ENCODE data around the gene CCK.

The CCK gene

DNA sequence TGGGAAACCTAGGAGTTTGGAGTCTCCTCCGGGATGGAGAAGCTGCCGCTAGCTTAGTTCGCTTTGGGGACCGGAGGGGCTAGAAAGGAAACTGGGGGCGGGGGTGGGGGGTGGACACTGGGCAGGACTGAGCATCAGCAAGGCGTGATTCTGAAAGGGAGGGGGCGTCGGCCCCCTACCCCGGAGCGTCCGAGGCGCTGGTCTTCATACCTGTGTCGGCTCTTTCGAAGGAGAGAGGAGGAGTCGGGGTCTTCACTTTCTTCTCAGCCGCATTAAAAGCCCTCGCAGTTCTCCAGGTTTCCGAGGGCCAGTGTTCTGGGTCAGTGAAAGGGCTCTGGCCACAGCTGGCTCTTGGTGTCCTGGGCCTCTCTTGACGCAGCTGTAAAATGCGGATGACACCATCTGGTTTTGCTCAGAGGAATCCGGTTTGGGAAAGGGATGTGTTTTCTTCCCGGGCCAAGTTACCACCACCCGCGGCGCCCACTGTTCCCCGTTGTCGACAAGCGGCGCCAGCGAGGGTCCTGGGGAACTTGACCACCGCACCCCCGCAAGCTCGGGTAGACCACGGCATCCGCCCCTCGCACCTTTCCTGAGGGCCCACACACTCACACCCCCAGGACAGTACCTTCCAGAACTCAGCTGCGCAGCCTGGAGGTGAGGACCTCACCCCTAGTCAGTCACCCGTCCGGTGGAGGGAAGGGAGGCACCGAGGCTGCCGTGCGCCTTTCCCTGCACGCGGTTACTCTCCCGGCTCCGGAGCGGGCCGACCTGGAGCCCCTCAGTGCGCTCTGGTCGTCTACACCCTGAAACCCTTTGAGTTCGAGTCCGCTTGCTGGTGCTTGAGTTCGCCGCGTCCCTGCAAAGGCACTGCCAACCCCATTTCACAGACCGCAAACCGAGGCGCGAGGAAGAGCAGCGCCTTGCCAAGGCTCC, 660 bp downstream of the CCK start:
- DNase-seq = no peak

DNA sequence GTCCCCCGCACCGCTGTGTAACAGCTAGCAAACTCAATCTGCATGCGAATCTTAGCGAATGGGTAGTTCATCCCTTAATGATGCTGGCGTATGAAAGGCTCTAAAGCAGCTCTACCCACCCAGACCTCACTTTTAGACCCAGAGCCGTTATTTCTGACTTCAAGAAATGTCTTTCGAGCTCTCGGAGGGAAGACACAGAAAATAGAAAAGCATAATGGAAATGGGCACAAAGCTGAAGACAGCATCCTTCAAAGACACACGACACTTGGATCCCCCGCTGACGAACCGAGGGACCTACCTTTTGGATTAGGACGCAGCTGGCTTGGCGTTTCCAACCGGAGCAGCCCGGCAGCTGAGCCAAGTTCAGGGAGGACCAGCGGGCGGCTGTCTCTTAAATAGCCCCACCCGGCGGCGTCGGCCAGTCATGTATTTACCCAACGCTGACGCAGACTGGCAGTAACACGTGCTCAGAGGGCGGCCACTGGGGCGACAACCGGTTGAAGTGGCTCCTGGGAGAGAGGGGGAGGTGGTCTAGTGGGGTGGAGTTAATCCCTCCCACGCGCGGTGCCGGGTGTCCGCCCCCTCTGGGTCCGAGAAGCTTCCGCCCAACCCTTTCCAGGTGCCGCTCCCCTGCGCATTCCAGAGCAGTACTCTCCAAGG, 1.5 kb downstream of the CCK start:
- DNase-seq = peak; percentile 29 to 54

DNA sequence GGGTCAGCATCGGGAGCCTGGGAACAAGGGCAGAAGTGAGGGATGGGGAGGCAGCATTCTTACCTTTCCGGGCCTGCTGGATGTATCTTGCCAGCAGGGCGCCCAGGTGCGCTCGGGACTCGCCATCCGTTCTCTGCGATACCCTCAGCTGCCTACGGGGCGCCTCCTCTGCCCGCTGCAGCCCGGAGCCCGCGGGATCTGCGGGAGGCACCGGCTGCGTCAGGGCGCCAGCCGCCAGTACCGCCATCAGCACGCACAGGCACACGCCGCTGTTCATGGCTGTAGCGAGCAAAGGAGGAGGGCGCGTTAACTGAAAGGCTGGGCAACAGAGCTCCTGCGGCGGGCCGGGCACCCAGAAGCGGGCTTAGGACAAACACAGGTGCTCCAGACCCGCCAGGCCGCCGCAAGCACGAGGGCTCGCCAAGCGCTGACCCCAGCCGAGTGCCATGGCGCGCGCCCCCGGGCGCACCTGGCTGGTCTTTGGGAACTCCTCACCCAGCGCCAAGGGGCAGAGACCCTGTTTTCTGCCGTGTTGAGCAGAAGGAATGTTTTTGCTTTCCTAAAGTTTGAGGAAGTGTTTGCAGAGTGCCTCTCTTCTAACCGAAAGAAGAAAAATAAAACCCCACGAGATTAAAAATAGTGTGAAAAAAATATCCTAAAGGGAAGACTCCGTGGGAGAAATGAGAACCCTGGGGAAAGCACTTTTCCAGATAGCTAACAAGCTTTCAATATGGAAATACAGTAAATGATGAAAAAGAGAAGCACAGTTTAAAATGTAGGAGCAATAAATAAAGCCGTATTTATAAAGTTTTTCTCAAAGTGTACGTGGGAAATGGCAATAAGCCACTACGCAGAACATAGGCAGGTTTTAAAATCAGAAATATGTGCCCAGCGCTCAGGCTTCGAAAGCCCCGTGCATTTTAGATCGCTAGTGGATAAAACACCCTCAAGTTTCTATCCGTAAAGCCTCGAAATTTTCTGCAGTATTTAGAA, 2.3 kb downstream of the CCK start:
- peak in 1 of 2 experiments; percentile 32 for DNase-seq

DNA sequence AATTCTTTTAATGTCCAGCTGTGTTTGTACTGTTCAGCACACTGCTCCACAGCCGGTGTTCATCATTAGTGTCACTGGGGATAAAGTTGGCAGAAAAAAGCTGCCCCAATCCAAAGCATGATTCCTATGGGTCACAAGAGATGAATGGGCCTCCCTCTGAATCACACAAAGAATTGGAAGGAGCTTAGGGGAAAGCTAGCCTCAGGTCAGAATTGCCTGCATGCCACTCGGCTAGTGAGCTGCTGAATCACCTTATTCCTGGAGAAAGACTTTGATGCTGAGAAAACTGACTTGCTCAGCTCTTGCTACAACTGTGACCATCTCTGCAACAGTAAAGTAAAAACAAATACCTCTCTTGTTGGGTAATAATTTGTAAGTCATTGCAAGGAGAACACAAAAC, 3.5 kb downstream of the CCK start:
- no peak for DNase-seq

DNA sequence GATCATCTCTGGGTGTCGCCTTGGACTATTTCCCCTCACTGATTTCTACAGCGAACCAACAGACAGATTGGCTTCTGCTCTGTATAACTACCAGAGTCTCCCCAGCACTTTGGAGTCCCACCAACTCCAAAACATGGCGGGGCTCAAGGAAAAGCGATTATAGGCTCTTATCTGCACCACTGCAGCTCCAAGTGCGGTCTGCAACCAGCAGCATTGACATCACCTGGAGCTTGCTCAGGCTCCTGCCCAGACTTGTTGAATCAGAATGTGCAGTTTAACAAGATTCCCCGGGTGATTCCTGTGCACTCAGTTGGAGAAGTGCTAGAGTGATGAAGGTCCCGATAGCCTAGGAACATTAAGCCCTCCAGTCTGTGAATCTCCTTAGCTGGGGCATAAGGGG, 9.0 kb downstream of the CCK start:
- no peak for DNase-seq

DNA sequence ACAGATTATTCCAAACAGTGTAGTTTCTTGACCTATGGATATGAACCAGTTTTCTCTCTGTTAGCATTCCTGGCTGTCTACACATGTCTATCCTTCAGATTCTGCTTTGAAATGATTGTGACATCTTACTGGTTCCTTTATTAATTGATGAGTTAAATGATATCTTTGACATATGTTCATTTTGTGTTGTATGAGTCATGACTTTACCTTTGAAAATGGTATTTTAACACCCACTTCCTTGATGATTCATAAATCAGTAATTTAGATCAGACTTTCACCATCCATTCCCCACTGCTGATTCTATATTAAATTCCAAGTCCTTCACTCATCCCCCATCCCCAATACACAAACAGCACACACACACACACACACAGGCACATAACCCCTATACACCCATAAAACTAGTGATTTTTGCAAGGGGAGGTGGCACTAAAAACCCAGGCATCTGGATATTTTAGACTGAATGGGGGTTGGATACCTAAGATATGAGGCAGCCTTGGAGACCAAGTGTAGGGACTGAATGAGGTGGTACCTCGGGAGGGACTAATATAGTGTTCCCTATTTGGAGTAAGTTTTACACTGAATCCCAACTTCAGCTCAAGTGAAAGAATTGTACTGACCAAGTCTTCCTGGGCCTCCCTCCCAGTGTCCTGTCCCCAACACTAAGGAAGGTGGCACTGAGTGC, 9.7 kb downstream of the CCK start:
- DNase-seq = no peak

DNA sequence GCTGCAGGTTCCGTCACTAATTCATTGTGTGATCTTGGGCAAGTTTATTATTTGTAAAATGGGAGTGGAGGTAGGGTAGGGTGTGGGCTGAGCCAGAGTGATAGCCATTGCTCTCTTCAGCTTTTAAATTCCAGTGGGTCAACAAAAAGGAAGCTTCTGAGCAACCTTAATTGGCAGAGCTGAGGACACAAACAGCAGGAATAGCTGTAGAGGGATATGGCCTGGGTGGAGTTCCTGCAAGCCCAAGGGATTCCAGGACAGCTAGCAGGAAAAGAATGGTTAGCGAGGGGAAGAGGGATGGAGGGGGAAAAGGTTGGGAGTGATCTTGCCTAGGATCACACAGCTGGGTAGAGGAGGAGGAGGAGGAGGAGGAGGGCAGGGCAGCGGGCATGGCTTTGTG, 11.4 kb downstream of the CCK start:
- no peak for DNase-seq

DNA sequence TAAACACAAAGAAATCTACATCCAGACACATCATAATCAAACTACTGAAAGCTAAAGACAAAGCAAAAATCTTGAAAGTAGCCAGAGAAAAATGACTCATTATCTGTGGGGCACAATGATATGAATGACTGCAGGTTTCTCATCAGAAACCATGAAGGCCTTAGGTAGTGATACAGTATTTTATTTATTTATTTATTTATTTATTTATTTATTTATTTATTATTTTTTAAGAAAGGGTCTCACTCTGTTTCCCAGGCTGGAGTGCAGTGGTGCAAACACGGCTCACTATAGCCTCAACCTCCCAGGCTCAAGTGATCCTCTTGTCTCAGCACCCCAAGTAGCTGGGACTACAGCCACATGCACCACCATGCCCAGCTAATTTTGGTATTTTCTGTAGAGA, 15.2 kb downstream of the CCK start:
- DNase-seq = no peak

DNA sequence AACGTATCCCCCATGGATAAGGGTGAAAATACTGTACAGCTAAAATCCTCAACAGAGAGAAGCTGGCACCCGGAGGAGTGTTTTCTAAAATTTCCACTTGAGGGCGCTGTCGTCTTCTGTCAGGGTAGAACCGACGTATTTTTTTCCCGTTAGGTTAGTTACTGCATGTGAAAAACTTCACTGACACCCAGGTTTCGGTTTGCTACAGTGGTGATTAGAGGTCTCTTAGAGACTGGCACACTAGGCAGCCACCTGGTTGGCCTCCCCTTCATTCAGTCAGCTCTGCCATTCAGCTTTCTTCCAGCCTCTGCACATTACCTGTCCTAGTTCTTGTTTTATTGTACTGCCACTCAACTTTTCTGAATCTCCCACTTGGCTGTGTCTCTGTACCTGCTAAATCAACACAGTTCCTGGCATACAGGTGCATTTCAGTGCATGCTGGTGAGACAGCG, 18.4 kb downstream of the CCK start:
- peak; percentile 48 to 73 for DNase-seq

DNA sequence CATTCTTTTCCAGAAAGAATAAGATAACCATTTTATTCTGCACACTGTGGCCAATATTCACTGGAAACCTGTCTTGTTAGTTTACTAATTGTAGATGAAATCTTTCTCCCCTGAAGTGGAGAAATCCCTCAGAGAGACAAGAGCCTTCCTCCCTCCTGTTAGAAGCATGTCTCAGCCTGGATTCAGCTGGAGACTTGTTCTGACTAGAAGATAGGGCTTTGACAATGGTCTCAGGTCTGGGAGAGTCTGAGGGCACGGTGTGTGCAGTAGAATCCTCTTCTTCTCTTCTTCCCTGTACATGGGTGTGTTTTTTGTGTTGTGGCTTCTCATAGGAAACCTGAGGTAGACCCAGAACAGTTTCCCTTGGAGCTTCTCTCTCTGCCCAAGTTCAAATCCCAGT, 19.9 kb downstream of the CCK start:
- DNase-seq = no peak

DNA sequence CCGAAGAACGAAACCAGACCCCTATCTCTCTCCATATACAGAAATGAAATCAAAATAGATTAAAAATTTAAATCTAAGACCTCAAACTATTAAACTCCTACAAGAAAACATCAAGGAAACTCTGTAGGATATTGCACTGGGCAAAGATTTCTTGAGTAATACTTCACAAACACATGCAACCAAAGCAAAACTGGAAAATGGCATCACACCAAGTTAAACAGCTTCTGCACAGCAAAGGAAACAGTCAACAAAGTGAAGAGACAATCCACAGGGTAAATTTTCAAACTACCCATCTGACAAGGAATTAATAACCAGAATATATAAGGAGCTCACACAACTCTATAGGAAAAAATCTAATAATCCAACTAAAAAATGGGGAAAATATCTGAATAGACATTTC, 29.4 kb downstream of the CCK start:
- no peak for DNase-seq

DNA sequence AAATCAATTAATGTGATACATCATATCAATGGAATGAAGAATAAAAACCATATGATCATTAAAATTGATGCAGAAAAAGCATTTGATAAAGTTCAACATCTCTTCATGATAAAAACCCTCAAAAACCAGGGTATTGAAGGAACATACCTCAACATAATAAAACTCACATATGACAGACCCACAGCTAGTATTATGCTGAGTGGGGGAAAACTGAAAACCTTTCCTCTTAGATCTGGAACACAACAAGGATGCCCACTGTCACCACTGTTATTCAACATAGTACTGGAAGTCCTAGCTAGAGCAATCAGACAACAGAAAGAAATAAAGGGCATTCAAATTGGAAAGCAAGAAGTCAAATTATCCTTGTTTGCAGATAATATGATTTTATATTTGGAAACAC, 30.5 kb downstream of the CCK start:
- no peak for DNase-seq

DNA sequence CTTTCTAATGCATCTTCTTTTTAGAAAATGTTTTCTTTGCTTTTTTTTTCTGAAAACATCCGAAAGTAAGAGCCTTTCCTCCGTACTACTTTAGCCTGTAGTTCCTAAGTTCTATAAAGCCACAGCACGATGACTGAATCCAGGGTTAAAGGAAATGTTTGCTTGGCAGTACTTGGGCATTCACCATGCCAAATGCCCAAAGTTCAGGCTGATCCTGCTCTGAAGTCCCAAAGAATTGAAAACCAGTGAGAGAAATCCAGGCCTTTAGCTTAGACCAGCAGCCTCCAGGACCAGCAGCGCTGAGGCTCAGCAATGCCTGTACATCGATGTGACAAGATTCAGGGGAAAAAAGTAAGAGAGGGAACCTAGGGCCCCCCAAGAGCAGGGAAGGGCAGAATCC, 35.1 kb downstream of the CCK start:
- DNase-seq = no peak

DNA sequence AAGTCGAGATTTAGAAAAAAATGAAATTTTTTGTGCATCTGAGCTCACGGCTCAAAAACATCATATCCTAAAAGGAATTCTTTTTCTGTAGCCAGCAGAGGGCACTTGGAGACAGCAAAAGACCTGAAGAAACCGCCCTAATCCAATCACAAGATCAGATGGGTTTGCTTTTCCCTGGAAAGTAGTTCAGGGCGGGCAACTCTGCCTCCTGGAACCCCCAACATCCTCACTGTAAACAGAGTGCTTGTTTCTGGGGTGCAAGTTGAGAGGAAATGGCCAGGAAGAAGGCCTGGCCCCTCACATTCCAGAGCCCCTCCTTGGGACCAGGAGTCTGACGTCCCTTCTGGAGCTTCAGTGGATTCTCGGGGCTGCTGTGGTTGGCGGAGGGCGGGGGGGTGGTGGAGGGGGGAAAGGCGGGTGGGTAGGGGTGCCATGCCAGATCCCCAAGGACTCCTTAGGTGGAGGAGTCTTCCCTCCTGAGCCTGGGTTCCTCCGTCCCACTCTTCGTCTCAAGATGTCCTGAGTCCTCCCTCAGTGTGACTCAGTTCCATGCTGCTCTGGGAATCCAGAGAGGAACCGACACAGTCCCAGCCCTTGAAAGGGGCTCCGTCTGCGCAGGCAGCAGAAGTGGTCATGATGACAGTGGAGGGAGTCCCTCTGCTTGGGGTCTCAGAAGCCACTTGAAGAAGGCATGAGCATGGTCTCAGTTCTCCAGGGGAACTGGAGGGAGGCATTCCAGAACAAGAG, 35.9 kb downstream of the CCK start:
- DNase-seq = peak; percentile 31 to 60

DNA sequence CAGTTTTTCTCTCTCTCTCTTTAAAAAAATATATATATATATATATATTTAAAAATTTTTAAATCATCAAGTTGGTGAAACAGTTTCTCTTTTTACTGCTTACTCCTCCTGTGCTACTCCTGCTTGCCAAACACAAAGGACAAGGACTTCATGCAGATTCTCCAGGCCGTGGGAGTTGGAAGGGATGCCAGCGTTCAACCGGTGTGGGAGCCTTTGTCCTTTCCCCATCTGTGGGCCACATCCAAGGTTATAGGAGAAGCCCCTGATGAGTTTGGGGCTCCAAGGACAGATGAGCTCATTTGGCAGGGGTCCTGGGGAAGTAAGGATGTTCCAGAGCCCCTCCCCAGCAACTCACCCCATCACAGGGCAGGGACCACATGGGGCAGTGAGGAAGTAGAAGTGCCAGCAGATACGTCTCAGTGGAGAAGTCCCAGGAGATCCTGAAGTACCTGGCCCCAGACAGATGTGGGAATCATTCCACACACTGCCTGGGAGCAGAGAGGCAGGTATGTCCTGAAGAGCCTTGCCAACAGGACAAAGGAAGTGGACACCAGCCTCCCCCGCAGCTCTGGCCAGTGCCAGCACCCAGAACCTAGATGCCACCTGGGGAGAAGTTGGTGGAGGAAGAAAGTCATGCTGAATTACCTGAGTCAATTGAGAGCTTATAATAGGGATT, 36.6 kb downstream of the CCK start:
- no peak for DNase-seq

DNA sequence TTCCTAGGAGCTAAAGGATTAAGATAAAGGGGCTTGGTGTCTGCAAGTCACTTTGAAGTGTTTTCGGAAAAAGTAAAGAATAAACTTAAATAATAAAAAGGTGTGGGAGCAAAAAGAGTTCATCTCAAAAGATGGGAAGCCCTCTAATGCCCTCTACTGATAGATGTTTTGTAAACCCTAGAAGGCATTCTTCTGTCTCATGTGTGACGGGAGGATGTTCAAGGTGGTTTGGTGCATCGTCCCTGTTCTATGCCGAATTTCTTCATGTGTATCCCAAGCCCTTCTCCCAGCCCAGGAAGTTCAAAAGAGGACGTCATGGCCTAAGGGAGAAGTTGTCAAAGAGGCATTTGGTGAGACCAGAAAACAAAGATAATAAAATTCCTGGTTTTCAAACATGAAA, 37.2 kb downstream of the CCK start:
- DNase-seq = peak in 1 of 2 experiments; percentile 31

DNA sequence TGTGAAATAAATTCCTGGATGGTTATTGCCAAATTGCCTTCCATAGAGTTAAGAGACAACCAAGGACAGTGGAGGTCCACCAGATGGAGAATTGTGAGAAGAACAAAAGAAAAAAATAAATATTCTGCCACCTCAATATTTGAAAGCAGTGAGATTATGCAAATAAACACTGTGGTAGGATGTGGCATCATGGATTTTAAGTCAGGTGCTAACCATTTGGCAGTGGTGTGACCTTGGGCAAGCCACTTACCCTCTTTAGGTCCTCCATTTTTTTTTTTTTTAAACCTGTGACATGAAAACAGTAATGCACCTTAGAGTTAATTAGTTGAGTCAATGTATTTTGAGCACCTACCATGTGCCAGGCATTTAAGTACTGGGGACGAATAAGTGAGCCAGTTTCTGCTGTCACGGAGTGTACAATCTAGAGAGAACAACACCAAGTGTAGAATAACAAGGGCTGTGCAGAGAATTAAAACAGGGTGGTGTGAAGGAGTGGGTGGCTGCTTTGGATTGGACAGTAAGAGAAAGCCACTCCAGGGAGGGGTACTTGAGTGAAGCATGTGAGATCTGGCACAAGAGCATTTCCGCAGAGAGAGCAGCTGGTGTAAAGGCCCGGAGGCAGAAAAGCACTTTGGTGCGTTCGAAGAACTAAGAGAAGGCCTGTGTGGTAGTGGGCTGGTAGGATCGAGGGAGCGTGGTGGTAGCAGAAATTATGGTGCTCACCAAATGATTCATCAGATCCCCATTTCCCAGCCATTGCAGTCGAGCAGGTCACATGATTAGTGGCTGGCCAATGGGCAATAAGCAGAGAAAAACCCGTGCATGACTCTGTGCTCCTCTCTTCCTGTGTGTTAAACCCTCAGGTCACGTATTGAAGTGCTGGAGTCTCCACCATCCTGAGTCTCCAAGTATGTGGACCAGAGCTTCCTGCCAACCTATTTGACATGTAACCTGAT, 39.2 kb downstream of the CCK start:
- DNase-seq = peak; percentile 50 to 61

DNA sequence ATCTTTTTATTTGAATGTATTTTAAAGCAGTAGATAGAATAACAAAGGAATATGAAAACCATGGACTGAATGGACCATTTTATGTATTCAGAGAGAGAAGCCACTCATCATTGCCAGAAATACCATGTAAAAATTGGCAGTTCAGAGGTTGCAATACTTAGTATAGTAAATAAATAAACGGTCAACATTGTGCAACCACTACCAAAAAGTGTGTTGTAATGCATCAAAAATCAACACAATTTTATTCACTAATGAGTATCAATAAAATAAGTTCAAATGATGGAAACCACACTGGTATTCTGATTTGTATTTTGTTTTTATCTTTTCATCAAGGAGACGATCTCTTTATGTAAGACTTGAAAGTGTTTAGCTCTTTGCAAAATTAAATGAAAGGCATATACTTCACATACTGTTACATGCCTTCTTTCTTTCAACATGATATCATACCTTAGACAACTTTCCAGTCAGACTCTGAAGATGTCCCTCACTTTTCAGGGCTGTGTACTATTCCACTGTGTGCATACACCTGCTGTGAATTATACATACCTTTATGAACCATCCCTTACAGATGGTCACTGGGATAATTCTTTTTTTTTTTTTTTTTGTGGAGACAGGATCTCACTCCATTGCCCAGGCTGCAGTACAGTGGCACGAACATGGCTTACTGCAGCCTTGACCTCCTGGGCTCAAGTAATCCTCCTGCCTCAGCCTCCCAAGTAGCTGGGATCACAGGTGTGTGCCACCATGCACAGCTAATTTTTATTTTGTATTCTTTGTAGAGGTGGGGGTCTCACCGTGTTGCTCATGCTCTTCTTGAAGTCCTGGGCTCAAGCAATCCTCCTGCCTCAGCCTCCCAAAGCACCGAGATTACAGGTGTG, 40.3 kb downstream of the CCK start:
- no peak for DNase-seq
